RKO (cell line): ENCODE data around the gene TRAF5.
"Not testable (repeated sequence)": the region's sequence is repeated elsewhere in the genome, so short reads cannot be mapped to it uniquely, and the experiment has no call there.

ENCODE experiments used
- DNase-seq: peaks from one replicate; pipeline ENCODE4 v3.0.0-alpha.2; 2016; ENCODE audit warnings: low spot score

Gene TRAF5

GRCh38 chr1:211326528-211327345 is at the start of gene TRAF5:
TRAF5 (plus strand) TSS chr1:211326833; CDS start chr1:211353240, 26,407 bp downstream.
- DNase-seq, result peak; percentile 80

GRCh38 chr1:211279340-211279739 is 47.3 kb upstream of the TRAF5 start:
- DNase-seq, result no peak

GRCh38 chr1:211280910-211281309 is 45.7 kb upstream of the TRAF5 start:
- no peak for DNase-seq

- no peak for DNase-seq
These were observed 45.2 kb upstream of the TRAF5 start for GRCh38 chr1:211281320-211282022.

- DNase-seq, result no peak
These were observed 44.6 kb upstream of the TRAF5 start for GRCh38 chr1:211282023-211282373.

- DNase-seq, result no peak
These were observed 41.4 kb upstream of the TRAF5 start for GRCh38 chr1:211285196-211285595.

GRCh38 chr1:211287218-211287617 is 39.4 kb upstream of the TRAF5 start:
- DNase-seq, result no peak

GRCh38 chr1:211292411-211292810 is 34.2 kb upstream of the TRAF5 start:
- DNase-seq, result no peak

- DNase-seq, result no peak
These were observed 30.2 kb upstream of the TRAF5 start for GRCh38 chr1:211296396-211296795.

- peak; percentile 63 for DNase-seq
These were observed 21.6 kb upstream of the TRAF5 start for GRCh38 chr1:211305044-211305443.

- no peak for DNase-seq
These were observed 17.0 kb upstream of the TRAF5 start for GRCh38 chr1:211309617-211310016.

GRCh38 chr1:211313392-211313791 is 13.2 kb upstream of the TRAF5 start:
- DNase-seq, result no peak

GRCh38 chr1:211318576-211319280 is 7.9 kb upstream of the TRAF5 start:
- DNase-seq, result no peak

- DNase-seq, result no peak
These were observed 6.7 kb upstream of the TRAF5 start for GRCh38 chr1:211319892-211320291.

- DNase-seq, result peak; percentile 68
These were observed 5.7 kb upstream of the TRAF5 start for GRCh38 chr1:211320980-211321379.

- not testable (repeated sequence) for DNase-seq
These were observed 5.0 kb upstream of the TRAF5 start for GRCh38 chr1:211321646-211322045.

GRCh38 chr1:211323156-211324063 is 3.2 kb upstream of the TRAF5 start:
- DNase-seq, result peak; percentile 78

GRCh38 chr1:211324992-211325775 is 1.4 kb upstream of the TRAF5 start:
- DNase-seq, result no peak

GRCh38 chr1:211326140-211326527 is 499 bp upstream of the TRAF5 start:
- no peak for DNase-seq

GRCh38 chr1:211327346-211327921 is 801 bp downstream of the TRAF5 start:
- DNase-seq, result peak; percentile 54
